Nephron progenitor cell (in vitro differentiated cells): ENCODE data around the gene OR5A2.

ENCODE experiments used
- DNase-seq: peaks from one replicate; pipeline ENCODE4 v3.0.0; 2021
- H3K27ac Mint-ChIP-seq: 2 replicates; pipeline ENCODE4 v1.8.0; 2021; ENCODE audit warnings: mild to moderate bottlenecking, moderate library complexity, mixed read lengths
- H3K27me3 Mint-ChIP-seq: 2 replicates; pipeline ENCODE4 v1.8.0; 2021; ENCODE audit warnings: mild to moderate bottlenecking, low read depth, mixed read lengths; ENCODE audit not compliant: poor library complexity
- H3K36me3 Mint-ChIP-seq: 2 replicates; pipeline ENCODE4 v1.8.0; 2021; ENCODE audit warnings: low read depth, mixed read lengths
- H3K4me1 Mint-ChIP-seq: 2 replicates; pipeline ENCODE4 v1.8.0; 2021; ENCODE audit warnings: mixed read lengths
- H3K4me3 Mint-ChIP-seq: 2 replicates; pipeline ENCODE4 v1.8.0; 2021; ENCODE audit warnings: mild to moderate bottlenecking, moderate library complexity, mixed read lengths
- H3K9me3 Mint-ChIP-seq: 2 replicates; pipeline ENCODE4 v1.8.0; 2021; ENCODE audit warnings: mild to moderate bottlenecking, moderate library complexity, mixed read lengths
- CTCF ChIP-seq: fragments of 200-600 bp; sonication (generic); IDR thresholded peaks from 2 replicates; pipeline ENCODE4 v1.5.0; 2021; ENCODE audit warnings: antibody characterized with exemption

Gene OR5A2, protein sequence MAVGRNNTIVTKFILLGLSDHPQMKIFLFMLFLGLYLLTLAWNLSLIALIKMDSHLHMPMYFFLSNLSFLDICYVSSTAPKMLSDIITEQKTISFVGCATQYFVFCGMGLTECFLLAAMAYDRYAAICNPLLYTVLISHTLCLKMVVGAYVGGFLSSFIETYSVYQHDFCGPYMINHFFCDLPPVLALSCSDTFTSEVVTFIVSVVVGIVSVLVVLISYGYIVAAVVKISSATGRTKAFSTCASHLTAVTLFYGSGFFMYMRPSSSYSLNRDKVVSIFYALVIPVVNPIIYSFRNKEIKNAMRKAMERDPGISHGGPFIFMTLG

DNA sequence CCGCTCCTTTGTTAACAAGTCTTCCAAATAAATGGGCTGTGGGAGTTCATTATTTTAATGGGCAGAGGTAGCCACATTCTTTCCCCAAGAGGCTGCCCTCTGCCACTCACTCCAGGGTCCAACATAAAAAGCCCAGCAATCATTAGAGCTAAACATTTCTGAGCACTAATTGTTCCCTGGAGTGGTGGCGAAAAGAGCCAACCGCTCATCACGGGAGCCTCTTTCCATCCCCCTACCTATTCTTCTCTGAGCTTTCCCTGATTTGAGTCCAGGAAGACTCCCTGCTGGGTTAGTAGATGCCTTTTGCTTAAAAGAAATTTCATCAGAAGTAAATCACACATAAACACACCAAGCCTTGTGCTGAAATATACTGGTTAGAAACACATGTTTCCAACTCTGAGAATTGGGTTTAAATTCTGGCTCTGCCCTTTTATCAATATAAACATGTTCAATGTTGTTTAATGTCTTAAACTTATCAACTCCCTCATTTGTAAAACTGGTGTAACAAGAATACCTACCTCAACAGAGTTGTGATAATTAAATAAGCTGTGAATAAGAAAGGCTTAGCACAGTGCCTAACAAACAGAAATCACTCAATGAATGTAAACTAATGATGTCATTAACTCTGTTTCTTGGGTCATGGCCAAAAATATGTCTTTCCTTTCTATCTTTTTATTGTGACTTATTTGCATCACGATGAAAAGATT lies at the start of gene OR5A2:
Gene OR5A2 (minus strand): TSS at position 53 of the 707 bp plus-strand sequence. CDS start 3,460 bp downstream, outside the sequence.
- H3K36me3 Mint-ChIP-seq = no peaks in the 10 kb centered on the region
- DNase-seq = no peak
- H3K27ac Mint-ChIP-seq = no peak within 1 kb of the TSS
- H3K4me3 Mint-ChIP-seq = no peak within 1 kb of the TSS
- no peak for TF ChIP-seq CTCF
- peaks cover 16% of the 10 kb centered on the region for H3K4me1 Mint-ChIP-seq
- H3K9me3 Mint-ChIP-seq = no peaks in the 10 kb centered on the region
- H3K27me3 Mint-ChIP-seq = peaks cover 5% of the 10 kb centered on the region

- Mint-ChIP-seq H3K4me1 (no peaks in the 10 kb centered on the region), H3K27ac (no peak overlapping the region), H3K36me3 (no peaks in the 10 kb centered on the region), H3K9me3 (no peaks in the 10 kb centered on the region), H3K27me3 (peaks cover 4% of the 10 kb centered on the region), H3K4me3 (no peak overlapping the region)
- no peak for TF ChIP-seq CTCF
- no peak for DNase-seq
These were observed 49.0 kb upstream of the OR5A2 start for GRCh38 chr11:59475176-59475575.

- Mint-ChIP-seq H3K36me3 (no peaks in the 10 kb centered on the region), H3K4me1 (no peaks in the 10 kb centered on the region), H3K9me3 (no peaks in the 10 kb centered on the region), H3K27me3 (peaks cover 4% of the 10 kb centered on the region), H3K27ac (no peak within 1 kb of the TSS), H3K4me3 (no peak within 1 kb of the TSS)
- DNase-seq = no peak
- no peak for TF ChIP-seq CTCF
These were observed 46.8 kb upstream of the OR5A2 start, which contains the start of gene OR4D10 for GRCh38 chr11:59473015-59473414. OR4D10 (plus strand) TSS chr11:59473315; CDS start chr11:59477430, 4,115 bp downstream.

- no peaks in the 10 kb centered on the region for H3K27me3 Mint-ChIP-seq
- no peak for TF ChIP-seq CTCF
- DNase-seq = no peak
- no peak overlapping the region for H3K4me3 Mint-ChIP-seq
- H3K4me1 Mint-ChIP-seq = no peaks in the 10 kb centered on the region
- peaks cover 8% of the 10 kb centered on the region for H3K9me3 Mint-ChIP-seq
- no peak overlapping the region for H3K27ac Mint-ChIP-seq
- no peaks in the 10 kb centered on the region for H3K36me3 Mint-ChIP-seq
These were observed 37.0 kb upstream of the OR5A2 start for GRCh38 chr11:59463190-59463641.

DNA sequence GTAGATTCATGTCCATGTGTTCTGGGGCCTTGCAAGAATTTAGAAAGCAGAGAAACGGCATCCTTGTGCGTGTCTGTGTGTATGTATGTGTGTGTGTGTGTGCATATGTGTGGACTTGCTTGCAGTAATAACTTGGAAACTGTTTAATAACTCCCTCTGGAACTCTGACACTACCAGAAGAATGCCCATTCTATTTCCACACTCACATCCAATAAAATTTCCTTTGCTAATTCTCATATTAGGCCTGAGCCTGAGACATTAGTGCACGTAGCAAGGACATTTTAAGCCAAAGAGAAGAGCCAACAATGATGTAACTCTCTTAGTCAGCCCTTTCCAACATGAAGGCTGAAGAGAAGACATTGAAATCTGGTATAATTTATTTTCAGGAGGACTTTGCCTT lies 33.7 kb upstream of the OR5A2 start:
- Mint-ChIP-seq H3K27me3 (no peaks in the 10 kb centered on the region), H3K4me3 (no peak overlapping the region), H3K4me1 (no peaks in the 10 kb centered on the region), H3K9me3 (peaks cover 4% of the 10 kb centered on the region), H3K36me3 (no peaks in the 10 kb centered on the region), H3K27ac (no peak overlapping the region)
- TF ChIP-seq CTCF = no peak
- DNase-seq = no peak
